K562 (cell line): ENCODE data around the gene EDEM1.

Source experiments
- HNRNPL ChIP-seq: fragments of 200-400 bp; formaldehyde crosslinking; IDR thresholded peaks from 2 replicates; pipeline ENCODE4 v1.6.1; 2017; ENCODE audit warnings: low read depth, mild to moderate bottlenecking, low read length
- POLR2AphosphoS2 ChIP-seq: IDR thresholded peaks from 2 replicates; pipeline ENCODE4 v1.6.1; 2012; ENCODE audit warnings: low read length, improper control_type of control experiment
- POLR2AphosphoS5 ChIP-seq: IDR thresholded peaks from 2 replicates; pipeline ENCODE4 v1.6.1; 2011; ENCODE audit warnings: mild to moderate bottlenecking, low read depth, low read length, moderate library complexity; ENCODE audit not compliant: control insufficient read depth, insufficient read depth
- TF ChIP-seq, protein P1 (sequence below): fragments of 250-450 bp; sonication (Bioruptor Pico); IDR thresholded peaks from 2 replicates; pipeline ENCODE4 v1.4.0; 2020

- TF ChIP-seq HNRNPL (no peak), POLR2AphosphoS5 (no peak), POLR2AphosphoS2 (no peak)
- TF ChIP-seq, protein P1, sequence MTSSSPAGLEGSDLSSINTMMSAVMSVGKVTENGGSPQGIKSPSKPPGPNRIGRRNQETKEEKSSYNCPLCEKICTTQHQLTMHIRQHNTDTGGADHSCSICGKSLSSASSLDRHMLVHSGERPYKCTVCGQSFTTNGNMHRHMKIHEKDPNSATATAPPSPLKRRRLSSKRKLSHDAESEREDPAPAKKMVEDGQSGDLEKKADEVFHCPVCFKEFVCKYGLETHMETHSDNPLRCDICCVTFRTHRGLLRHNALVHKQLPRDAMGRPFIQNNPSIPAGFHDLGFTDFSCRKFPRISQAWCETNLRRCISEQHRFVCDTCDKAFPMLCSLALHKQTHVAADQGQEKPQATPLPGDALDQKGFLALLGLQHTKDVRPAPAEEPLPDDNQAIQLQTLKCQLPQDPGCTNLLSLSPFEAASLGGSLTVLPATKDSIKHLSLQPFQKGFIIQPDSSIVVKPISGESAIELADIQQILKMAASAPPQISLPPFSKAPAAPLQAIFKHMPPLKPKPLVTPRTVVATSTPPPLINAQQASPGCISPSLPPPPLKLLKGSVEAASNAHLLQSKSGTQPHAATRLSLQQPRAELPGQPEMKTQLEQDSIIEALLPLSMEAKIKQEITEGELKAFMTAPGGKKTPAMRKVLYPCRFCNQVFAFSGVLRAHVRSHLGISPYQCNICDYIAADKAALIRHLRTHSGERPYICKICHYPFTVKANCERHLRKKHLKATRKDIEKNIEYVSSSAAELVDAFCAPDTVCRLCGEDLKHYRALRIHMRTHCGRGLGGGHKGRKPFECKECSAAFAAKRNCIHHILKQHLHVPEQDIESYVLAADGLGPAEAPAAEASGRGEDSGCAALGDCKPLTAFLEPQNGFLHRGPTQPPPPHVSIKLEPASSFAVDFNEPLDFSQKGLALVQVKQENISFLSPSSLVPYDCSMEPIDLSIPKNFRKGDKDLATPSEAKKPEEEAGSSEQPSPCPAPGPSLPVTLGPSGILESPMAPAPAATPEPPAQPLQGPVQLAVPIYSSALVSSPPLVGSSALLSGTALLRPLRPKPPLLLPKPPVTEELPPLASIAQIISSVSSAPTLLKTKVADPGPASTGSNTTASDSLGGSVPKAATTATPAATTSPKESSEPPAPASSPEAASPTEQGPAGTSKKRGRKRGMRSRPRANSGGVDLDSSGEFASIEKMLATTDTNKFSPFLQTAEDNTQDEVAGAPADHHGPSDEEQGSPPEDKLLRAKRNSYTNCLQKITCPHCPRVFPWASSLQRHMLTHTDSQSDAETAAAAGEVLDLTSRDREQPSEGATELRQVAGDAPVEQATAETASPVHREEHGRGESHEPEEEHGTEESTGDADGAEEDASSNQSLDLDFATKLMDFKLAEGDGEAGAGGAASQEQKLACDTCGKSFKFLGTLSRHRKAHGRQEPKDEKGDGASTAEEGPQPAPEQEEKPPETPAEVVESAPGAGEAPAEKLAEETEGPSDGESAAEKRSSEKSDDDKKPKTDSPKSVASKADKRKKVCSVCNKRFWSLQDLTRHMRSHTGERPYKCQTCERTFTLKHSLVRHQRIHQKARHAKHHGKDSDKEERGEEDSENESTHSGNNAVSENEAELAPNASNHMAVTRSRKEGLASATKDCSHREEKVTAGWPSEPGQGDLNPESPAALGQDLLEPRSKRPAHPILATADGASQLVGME = no peak
Measured at GRCh38 chr3:5238545-5238944, 51.0 kb downstream of the EDEM1 start.
